ENCODE data around the gene PHAF1.
"Not testable (repeated sequence)": the region's sequence is repeated elsewhere in the genome, so short reads cannot be mapped to it uniquely, and the experiment has no call there.

The PHAF1 gene

DNA sequence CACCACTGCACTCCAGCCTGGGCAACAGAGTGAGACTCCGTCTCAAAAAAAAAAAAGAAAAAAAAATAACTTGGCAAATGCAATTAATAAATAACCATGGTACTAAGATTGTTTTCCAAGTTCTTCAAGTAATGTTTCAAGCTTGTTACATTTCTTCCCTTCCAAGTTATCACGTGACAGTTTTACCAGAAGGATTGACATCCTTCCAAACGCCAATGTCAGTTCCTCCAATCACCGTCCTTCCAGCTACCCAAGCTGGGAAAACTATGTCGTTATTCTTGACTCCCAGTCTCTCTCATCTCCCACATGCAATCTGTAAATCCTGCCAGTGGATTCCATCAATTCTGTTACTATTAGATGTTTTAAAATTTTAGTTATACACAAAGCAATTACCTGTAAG, 3.9 kb upstream of the PHAF1 start:
- Histone ChIP-seq H3K27me3 (replicated peaks; ENCODE audit: control insufficient read depth, insufficient read depth, low read length) (no peaks in the 10 kb centered on the region), H3K9me3 (ENCODE audit: control insufficient read depth, low read length) (no peaks in the 10 kb centered on the region), H3K4me3 (ENCODE audit: low read length) (no peak overlapping the region)

GRCh38 chr16:67108489-67108888, 1.3 kb upstream of the PHAF1 start:
- Histone ChIP-seq H3K4me3 (ENCODE audit: low read length) (no peak overlapping the region), H3K9me3 (ENCODE audit: control insufficient read depth, low read length) (no peaks in the 10 kb centered on the region), H3K27me3 (replicated peaks; ENCODE audit: control insufficient read depth, insufficient read depth, low read length) (no peaks in the 10 kb centered on the region), H3K4me1 (ENCODE audit: control insufficient read depth, insufficient read depth, low read length) (peaks cover 35% of the 10 kb centered on the region), H3K9ac (ENCODE audit: low read length) (no peak overlapping the region), H3K36me3 (ENCODE audit: control insufficient read depth, insufficient read depth, low read length, severe bottlenecking) (no peaks in the 10 kb centered on the region)
- no peak for DNase-seq (ENCODE audit: low read depth)

More for the DNA sequence above, 3.9 kb upstream of the PHAF1 start:
- Histone ChIP-seq H3K36me3 (ENCODE audit: control insufficient read depth, insufficient read depth, low read length, severe bottlenecking) (no peaks in the 10 kb centered on the region), H3K9ac (ENCODE audit: low read length) (peak overlapping the region; percentile 47), H3K4me1 (ENCODE audit: control insufficient read depth, insufficient read depth, low read length) (peaks cover 36% of the 10 kb centered on the region)
- no peak for DNase-seq (ENCODE audit: low read depth)

- peak overlapping the region; percentile 98 for H3K4me3 ChIP-seq (ENCODE audit: low read length)
- H3K36me3 ChIP-seq (ENCODE audit: control insufficient read depth, insufficient read depth, low read length, severe bottlenecking): no peaks in the 10 kb centered on the region
- DNase-seq (ENCODE audit: low read depth): no peak
- H3K9me3 ChIP-seq (ENCODE audit: control insufficient read depth, low read length): no peaks in the 10 kb centered on the region
- H3K9ac ChIP-seq (ENCODE audit: low read length): peak overlapping the region; percentile 85
- peaks cover 35% of the 10 kb centered on the region for H3K4me1 ChIP-seq (ENCODE audit: control insufficient read depth, insufficient read depth, low read length)
- no peaks in the 10 kb centered on the region for H3K27me3 ChIP-seq (replicated peaks; ENCODE audit: control insufficient read depth, insufficient read depth, low read length)
Measured at GRCh38 chr16:67108931-67109406, 772 bp upstream of the PHAF1 start.

DNA sequence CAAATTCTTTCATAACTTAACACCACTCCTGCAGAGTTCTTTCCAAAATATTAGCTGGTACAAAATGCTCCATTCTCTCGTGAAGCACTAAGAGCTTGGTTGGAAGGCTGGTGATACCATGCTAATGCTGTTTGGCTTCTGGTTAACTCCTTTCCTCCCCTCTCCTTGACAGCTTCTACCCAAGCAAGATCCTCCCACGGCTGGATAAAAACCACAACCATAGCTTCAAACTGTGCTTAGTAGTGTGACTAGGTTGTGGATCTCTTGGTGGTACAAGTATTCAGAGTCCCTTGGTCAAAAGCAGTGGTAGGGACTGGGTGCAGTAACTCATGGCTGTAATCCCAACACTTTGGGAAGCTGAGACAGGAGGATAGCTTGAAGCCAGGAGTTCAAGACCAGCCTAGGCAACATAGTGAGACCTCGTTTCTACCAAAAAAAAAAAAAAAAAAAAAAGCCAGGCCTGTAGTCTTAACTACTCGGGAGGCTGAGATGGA, 2.3 kb downstream of the PHAF1 start:
- Histone ChIP-seq H3K4me3 (ENCODE audit: low read length) (no peak overlapping the region), H3K4me1 (ENCODE audit: control insufficient read depth, insufficient read depth, low read length) (peaks cover 19% of the 10 kb centered on the region), H3K27me3 (replicated peaks; ENCODE audit: control insufficient read depth, insufficient read depth, low read length) (no peaks in the 10 kb centered on the region), H3K9ac (ENCODE audit: low read length) (no peak overlapping the region), H3K9me3 (ENCODE audit: control insufficient read depth, low read length) (no peaks in the 10 kb centered on the region), H3K36me3 (ENCODE audit: control insufficient read depth, insufficient read depth, low read length, severe bottlenecking) (no peaks in the 10 kb centered on the region)
- no peak for DNase-seq (ENCODE audit: low read depth)

DNA sequence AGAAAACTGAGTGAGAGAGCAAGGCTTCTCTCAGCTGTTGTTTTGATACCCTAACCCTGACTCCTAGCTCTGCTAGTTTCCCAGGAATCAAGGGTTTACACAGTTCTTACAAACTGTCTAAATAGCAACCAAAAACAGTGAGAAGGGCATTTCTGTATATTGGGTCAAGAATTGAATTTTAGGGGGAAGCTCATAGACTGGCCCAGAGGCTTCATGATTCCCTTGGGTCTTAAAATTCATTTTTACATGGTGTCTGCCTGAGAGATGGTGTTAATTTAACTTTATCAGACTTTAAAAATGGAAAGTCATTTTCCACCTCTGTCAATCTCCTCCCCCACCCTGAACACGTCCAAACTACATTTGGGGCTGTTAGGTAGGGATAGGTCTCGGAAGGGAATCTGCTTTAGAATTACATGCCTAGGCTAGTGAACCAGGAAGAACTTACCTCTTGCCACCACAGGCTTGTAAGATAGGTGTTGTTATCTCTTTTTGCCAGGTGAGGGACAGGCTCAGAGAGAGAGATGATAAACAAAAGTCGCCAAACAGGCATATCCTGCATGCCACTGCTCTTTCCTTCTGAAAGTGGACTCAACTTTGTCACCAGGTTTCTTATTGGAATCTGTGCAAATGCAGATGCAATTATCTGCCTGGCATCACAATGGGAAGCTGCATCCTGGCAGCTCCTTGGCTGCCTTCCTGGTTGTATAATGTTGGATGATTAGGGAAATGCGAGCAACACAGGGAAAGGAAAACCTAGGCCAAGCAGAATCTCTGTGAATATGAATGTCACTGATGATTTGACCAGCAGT, 3.1 kb downstream of the PHAF1 start:
- H3K4me3 ChIP-seq (ENCODE audit: low read length): no peak overlapping the region
- no peaks in the 10 kb centered on the region for H3K36me3 ChIP-seq (ENCODE audit: control insufficient read depth, insufficient read depth, low read length, severe bottlenecking)
- no peaks in the 10 kb centered on the region for H3K9me3 ChIP-seq (ENCODE audit: control insufficient read depth, low read length)
- H3K4me1 ChIP-seq (ENCODE audit: control insufficient read depth, insufficient read depth, low read length): peaks cover 19% of the 10 kb centered on the region
- no peaks in the 10 kb centered on the region for H3K27me3 ChIP-seq (replicated peaks; ENCODE audit: control insufficient read depth, insufficient read depth, low read length)
- H3K9ac ChIP-seq (ENCODE audit: low read length): no peak overlapping the region
- no peak for DNase-seq (ENCODE audit: low read depth)

DNA sequence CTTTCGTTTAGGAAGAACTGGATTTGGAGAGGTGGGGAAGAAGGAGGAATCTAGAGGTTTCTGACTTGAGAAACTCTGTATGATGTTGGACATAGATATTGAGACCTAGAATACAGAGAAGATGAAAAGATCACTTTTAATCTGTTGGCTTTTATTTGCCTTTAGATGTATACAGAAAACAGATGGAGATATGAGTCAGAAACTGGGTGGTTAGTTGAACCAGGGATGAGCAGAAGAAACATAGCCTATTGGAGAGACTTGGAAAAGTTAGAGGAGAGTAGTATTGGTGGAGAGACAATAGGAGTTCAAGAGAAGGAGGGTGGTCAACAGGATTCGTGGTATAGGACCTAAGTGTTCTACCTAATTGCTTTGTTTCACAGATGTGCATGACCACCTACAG, 5.1 kb downstream of the PHAF1 start:
- no peak overlapping the region for H3K9ac ChIP-seq (ENCODE audit: low read length)
- no peaks in the 10 kb centered on the region for H3K27me3 ChIP-seq (replicated peaks; ENCODE audit: control insufficient read depth, insufficient read depth, low read length)
- DNase-seq (ENCODE audit: low read depth): no peak
- H3K4me1 ChIP-seq (ENCODE audit: control insufficient read depth, insufficient read depth, low read length): peaks cover 12% of the 10 kb centered on the region
- H3K36me3 ChIP-seq (ENCODE audit: control insufficient read depth, insufficient read depth, low read length, severe bottlenecking): peaks cover under 1% of the 10 kb centered on the region
- no peak overlapping the region for H3K4me3 ChIP-seq (ENCODE audit: low read length)
- H3K9me3 ChIP-seq (ENCODE audit: control insufficient read depth, low read length): no peaks in the 10 kb centered on the region

GRCh38 chr16:67115639-67116038, 5.9 kb downstream of the PHAF1 start:
- Histone ChIP-seq H3K27me3 (replicated peaks; ENCODE audit: control insufficient read depth, insufficient read depth, low read length) (no peaks in the 10 kb centered on the region), H3K9me3 (ENCODE audit: control insufficient read depth, low read length) (no peaks in the 10 kb centered on the region), H3K4me1 (ENCODE audit: control insufficient read depth, insufficient read depth, low read length) (peaks cover 7% of the 10 kb centered on the region), H3K36me3 (ENCODE audit: control insufficient read depth, insufficient read depth, low read length, severe bottlenecking) (peaks cover 9% of the 10 kb centered on the region), H3K9ac (ENCODE audit: low read length) (no peak overlapping the region), H3K4me3 (ENCODE audit: low read length) (no peak overlapping the region)
- peak; percentile 62 for DNase-seq (ENCODE audit: low read depth)

- H3K9ac ChIP-seq (ENCODE audit: low read length): no peak overlapping the region
Measured at GRCh38 chr16:67116388-67117311, 6.9 kb downstream of the PHAF1 start.

DNA sequence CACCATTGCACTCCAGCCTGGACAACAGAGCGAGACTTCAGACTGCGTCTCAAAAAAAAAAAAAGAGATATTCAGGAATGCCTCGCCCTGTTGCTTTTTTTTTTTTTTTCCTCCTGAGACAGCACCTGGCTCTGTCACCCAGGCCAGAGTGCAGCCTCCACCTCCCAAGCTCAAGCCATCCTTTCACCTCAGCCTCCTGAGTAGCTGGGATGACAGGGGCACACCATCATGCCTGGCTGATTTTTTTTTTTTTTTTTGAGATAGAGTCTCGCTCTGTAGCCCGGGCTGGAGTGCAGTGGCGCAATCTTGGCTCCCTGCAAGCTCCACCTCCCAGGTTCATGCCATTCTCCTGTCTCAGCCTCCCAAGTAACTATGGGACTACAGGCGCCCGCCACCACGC, 8.0 kb downstream of the PHAF1 start:
- H3K4me1 ChIP-seq (ENCODE audit: control insufficient read depth, insufficient read depth, low read length): no peaks in the 10 kb centered on the region
- H3K27me3 ChIP-seq (replicated peaks; ENCODE audit: control insufficient read depth, insufficient read depth, low read length): no peaks in the 10 kb centered on the region
- H3K36me3 ChIP-seq (ENCODE audit: control insufficient read depth, insufficient read depth, low read length, severe bottlenecking): peaks cover 27% of the 10 kb centered on the region
- no peak overlapping the region for H3K4me3 ChIP-seq (ENCODE audit: low read length)
- DNase-seq (ENCODE audit: low read depth): no peak
- no peak overlapping the region for H3K9ac ChIP-seq (ENCODE audit: low read length)
- H3K9me3 ChIP-seq (ENCODE audit: control insufficient read depth, low read length): no peaks in the 10 kb centered on the region

More at GRCh38 chr16:67116388-67117311, 6.9 kb downstream of the PHAF1 start:
- H3K4me3 ChIP-seq (ENCODE audit: low read length): no peak overlapping the region
- H3K27me3 ChIP-seq (replicated peaks; ENCODE audit: control insufficient read depth, insufficient read depth, low read length): no peaks in the 10 kb centered on the region
- H3K36me3 ChIP-seq (ENCODE audit: control insufficient read depth, insufficient read depth, low read length, severe bottlenecking): peaks cover 16% of the 10 kb centered on the region
- DNase-seq (ENCODE audit: low read depth): no peak
- no peaks in the 10 kb centered on the region for H3K9me3 ChIP-seq (ENCODE audit: control insufficient read depth, low read length)
- no peaks in the 10 kb centered on the region for H3K4me1 ChIP-seq (ENCODE audit: control insufficient read depth, insufficient read depth, low read length)

DNA sequence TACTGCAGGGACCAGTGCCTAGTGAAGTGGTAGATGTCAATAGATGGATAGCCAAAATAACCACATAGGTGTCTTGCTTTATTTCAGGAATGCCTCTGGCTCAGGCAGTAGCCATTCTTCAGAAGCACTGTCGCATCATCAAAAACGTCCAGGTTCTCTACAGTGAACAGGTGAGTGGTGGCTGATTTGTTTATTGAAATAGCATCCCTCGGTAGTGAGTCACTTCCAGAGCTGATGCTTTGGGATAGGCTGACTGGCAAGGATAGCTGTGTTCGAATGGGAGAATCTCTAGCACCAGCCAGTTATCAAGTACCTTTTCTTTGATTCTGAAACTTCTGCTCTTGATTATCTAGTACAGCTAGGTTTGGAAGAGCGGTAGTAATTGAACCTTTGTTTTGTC, 10.3 kb downstream of the PHAF1 start:
- Histone ChIP-seq H3K9me3 (ENCODE audit: control insufficient read depth, low read length) (no peaks in the 10 kb centered on the region), H3K4me1 (ENCODE audit: control insufficient read depth, insufficient read depth, low read length) (peaks cover 7% of the 10 kb centered on the region), H3K27me3 (replicated peaks; ENCODE audit: control insufficient read depth, insufficient read depth, low read length) (no peaks in the 10 kb centered on the region), H3K9ac (ENCODE audit: low read length) (no peak overlapping the region), H3K36me3 (ENCODE audit: control insufficient read depth, insufficient read depth, low read length, severe bottlenecking) (peaks cover 41% of the 10 kb centered on the region), H3K4me3 (ENCODE audit: low read length) (no peak overlapping the region)
- no peak for DNase-seq (ENCODE audit: low read depth)

DNA sequence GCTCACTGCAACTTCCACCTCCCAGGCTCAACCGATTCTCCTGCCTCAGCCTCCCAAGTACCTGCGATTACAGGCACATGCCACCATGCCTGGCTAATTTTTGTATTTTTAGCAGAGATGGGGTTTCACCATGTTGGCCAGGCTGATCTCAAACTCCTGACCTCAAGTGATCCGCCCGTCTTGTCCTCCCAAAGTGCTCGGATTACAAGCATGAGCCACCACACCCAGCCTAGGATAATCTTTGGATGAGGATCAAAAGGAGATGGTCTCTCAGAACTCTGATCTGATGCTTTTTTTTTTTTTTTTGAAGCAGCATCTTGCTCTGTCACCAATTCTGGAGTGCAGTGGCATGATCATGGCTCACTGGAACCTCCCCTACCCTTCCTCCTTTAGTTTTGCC, 13.1 kb downstream of the PHAF1 start:
- DNase-seq (ENCODE audit: low read depth); H3K27me3 ChIP-seq (replicated peaks; ENCODE audit: control insufficient read depth, insufficient read depth, low read length); H3K9me3 ChIP-seq (ENCODE audit: control insufficient read depth, low read length); H3K4me1 ChIP-seq (ENCODE audit: control insufficient read depth, insufficient read depth, low read length); H3K9ac ChIP-seq (ENCODE audit: low read length); H3K4me3 ChIP-seq (ENCODE audit: low read length): not testable (repeated sequence)
- H3K36me3 ChIP-seq (ENCODE audit: control insufficient read depth, insufficient read depth, low read length, severe bottlenecking): peaks cover 54% of the 10 kb centered on the region

All from adipocyte (in vitro differentiated cells).